Smooth muscle cell of the brain vasculature (primary cell): Measurements from ENCODE around the gene FBXO11.
"Not testable (repeated sequence)": the region's sequence is repeated elsewhere in the genome, so short reads cannot be mapped to it uniquely, and the experiment has no call there.

Source experiments
- DNase-seq: peaks from one replicate; pipeline ENCODE4 v3.0.0-alpha.2; 2012; ENCODE audit warnings: low read depth, low spot score

The FBXO11 gene

DNA sequence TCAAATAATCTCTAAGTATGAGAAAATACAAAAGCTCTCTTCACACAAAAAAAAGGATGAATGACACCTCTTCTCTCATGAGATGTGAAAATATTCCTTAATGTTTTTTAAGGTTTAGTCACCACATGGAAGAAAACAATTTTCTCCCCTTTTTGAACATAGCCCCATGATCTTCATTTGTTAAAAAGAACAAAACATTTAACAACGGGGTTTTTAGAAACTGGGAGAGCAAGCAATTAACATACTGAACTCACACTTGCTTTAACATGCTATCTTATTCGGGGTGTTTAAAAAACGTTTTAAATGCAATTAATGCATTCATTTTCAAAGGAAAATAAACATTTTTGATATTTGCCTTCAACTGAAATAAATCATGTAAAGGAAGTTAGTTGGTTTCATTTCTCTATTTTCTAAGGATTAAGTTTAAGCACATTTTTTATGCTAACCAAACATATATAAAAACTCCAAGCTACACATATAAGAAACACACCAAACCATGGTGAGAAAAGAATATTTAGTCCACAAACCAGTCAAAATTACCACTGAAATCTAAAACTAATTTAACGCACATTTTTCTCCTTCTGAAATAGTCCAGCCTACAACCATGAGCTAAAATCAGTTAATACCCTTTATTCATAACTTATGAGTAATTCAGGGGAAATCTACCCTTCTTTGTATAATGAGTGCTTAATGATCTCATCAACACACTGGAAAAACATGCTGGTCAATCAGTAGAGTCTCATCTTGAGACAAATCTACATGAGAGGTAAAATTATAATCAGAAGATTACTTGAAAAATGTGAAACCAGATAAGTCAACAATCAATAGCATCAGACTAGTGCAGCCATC is 8.2 kb downstream of the FBXO11 start:
- no peak for DNase-seq

- not testable (repeated sequence) for DNase-seq
Measured at GRCh38 chr2:47897191-47897882, 9.0 kb downstream of the FBXO11 start.

DNA sequence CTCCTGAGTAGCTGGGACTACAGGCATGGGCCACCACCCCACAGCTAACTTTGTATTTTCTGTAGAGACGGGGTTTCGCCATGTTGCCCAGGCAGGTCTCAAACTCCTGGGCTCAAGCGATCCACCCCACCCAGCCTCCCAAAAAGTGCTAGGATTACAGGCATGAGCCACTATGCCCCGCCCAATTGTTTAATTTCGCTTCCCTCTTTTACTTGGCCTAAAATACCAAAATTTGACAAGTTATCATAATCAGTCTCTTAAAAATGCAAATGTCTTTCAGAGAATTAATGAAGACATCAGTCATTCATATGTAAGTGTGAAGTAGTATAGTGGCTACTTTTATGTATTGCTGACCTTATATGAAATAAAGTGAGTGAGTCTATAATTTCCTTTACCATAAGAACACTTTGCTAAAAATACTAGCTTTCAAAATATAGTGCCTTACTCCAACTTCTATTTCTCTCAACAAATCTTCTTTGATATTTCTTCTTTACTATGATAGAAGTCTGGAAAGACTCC is 9.8 kb downstream of the FBXO11 start:
- no peak for DNase-seq

DNA sequence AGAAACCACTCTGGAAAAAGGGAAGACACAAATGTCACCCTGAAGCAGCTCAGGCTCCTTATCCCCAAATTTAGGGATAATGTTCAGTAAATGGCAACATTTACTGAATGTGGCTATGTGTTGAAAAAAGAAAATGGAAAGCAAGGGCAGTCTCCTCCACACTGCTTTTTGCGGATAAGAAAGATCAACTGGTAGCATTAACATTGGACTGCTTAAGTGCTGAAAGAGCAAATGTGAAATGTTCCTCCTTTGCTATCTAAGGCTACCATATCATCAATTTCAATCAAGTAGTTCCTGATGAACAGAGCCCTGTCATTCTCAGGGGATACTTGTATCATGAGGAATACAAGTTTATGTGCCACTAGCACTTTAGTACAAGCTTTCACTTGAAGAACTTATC is 12.5 kb downstream of the FBXO11 start:
- DNase-seq = no peak

- no peak for DNase-seq
Measured at GRCh38 chr2:47892338-47892730, 14.0 kb downstream of the FBXO11 start.

GRCh38 chr2:47891369-47892337 is 14.6 kb downstream of the FBXO11 start:
- DNase-seq = no peak

DNA sequence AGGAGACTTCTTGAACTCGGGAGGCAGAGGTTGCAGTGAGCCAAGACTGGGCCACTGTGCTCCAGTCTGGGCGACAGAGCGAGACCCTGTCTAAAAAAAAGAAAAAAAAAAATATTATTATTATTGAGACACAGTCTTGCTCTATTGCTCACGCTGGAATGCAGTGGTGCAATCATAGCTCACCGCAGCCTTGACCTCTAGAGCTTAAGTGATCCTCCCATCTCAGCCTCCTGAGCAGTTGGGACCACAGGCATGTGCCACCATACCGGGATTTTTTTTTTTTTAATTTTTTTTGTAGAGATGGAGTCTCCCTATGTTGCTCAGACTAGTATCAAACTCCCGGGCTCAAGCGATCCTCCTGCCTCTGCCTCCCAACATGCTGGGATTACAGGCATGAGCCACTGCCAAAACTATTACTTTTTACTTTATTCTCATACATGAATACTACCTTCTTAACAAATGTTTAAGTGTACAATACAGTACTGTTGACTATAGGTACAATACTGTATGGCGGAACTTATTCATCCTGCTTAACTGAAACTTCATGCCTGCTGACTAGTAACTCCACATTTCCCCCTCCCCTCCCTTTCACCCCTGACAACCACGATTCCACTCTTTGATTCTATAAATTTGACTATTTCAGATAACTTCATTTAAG is 15.5 kb downstream of the FBXO11 start:
- no peak for DNase-seq

- no peak for DNase-seq
Measured at GRCh38 chr2:47888581-47889280, 17.6 kb downstream of the FBXO11 start.

GRCh38 chr2:47876912-47877311 is 29.4 kb downstream of the FBXO11 start:
- DNase-seq = no peak

GRCh38 chr2:47872941-47873340 is 33.4 kb downstream of the FBXO11 start:
- DNase-seq = no peak

GRCh38 chr2:47870641-47871540 is 35.4 kb downstream of the FBXO11 start:
- no peak for DNase-seq

GRCh38 chr2:47869859-47870595 is 36.3 kb downstream of the FBXO11 start:
- no peak for DNase-seq

- no peak for DNase-seq
Measured at GRCh38 chr2:47868611-47869352, 37.5 kb downstream of the FBXO11 start.

DNA sequence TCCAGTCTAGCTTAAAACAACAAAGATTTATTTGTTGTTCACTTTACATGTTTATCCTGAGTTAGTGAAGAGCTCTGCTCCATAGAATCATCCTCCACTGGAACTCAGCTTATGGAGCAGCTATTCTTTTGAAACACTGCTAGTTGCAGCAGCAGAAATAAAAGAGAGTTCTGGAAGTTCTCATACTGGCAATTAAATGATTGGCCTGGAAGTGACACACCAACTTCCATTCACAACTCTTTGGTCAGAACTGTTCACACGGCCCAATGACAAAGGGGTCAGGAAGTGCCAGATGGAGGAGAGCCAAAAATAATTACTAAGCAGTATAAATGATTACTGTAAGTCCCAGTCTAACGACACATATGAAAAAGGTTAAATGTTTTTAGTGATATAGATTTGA is 39.1 kb downstream of the FBXO11 start:
- peak; percentile 7 for DNase-seq

GRCh38 chr2:47864566-47864965 is 41.7 kb downstream of the FBXO11 start:
- DNase-seq = no peak

DNA sequence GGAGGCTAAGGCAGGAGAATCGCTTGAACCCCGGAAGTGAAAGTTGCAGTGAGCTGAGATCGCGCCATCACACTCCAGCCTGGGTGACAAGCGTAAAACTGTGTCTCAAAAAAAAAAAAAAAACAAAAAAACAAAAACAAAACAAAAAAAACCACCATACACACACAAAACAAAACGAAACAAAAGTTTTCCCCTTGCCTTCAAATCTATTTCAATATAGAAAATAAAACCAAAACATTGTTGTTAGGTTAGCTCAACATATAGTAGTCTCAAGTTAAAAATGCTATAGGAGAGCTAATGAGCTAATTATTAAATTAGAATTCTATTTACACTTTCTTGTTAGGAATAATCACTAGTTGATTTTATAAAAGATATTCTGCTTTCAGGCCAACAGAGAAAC is 43.3 kb downstream of the FBXO11 start:
- DNase-seq = no peak

- not testable (repeated sequence) for DNase-seq
Measured at GRCh38 chr2:47853067-47853777, 53.1 kb downstream of the FBXO11 start.
